Frontal cortex (tissue), 4 donors: ENCODE data around the gene OSGIN1. TPM values are rescaled to one million over a fixed set of nuclear protein-coding genes. Genes with fewer than 3 reads are reported as not detected.

ENCODE experiments used
- DNase-seq, 2 donors: peaks; one replicate each; pipeline ENCODE4 v3.0.0; 2012; ENCODE audit warnings: low spot score in 2 of 2
- FAIRE-seq: peaks from 2 replicates; lab custom pipeline; 2012; peaks lifted over from hg19 to GRCh38; lab: Jason Lieb, UNC
- total RNA-seq: library from RNA; depleted of rRNA; stranded (reverse); fragments of >200 nt; gene quantifications from one replicate; pipeline ENCODE4 v1.2.3, GENCODE V29; 2014
- donor health status: control.
- donor health status: control.
- donor health status: control.

Gene OSGIN1
- total RNA-seq, 1 donor from 2014 or later, result not detected

- DNase-seq (no peak), FAIRE-seq (no peak)
These were observed 39.6 kb downstream of the OSGIN1 start for GRCh38 chr16:83992624-83993023.

GRCh38 chr16:83994087-83994486, 41.0 kb downstream of the OSGIN1 start:
- FAIRE-seq (no peak), DNase-seq (no peak)

GRCh38 chr16:83994703-83995102, 41.7 kb downstream of the OSGIN1 start:
- no peak for FAIRE-seq
- no peak for DNase-seq

- FAIRE-seq, result no peak
These were observed 42.7 kb downstream of the OSGIN1 start for GRCh38 chr16:83995754-83996153.

GRCh38 chr16:83996481-83997252, 43.6 kb downstream of the OSGIN1 start:
- no peak for FAIRE-seq
- DNase-seq, result no peak

More at GRCh38 chr16:83995754-83996153, 42.7 kb downstream of the OSGIN1 start:
- DNase-seq, result peak in 1 of 2 donors; percentile 60

- DNase-seq (no peak), FAIRE-seq (no peak)
These were observed 45.1 kb downstream of the OSGIN1 start for GRCh38 chr16:83998091-83998490.

GRCh38 chr16:84000989-84001642, 48.1 kb downstream of the OSGIN1 start:
- no peak for FAIRE-seq

GRCh38 chr16:84001726-84002125, 48.7 kb downstream of the OSGIN1 start:
- no peak for FAIRE-seq
- no peak for DNase-seq

More at GRCh38 chr16:84000989-84001642, 48.1 kb downstream of the OSGIN1 start:
- no peak for DNase-seq

- FAIRE-seq, result no peak
- no peak for DNase-seq
These were observed 50.0 kb downstream of the OSGIN1 start for GRCh38 chr16:84003038-84003437.

GRCh38 chr16:84004442-84004841, 51.4 kb downstream of the OSGIN1 start:
- DNase-seq (no peak), FAIRE-seq (no peak)

- DNase-seq (no peak), FAIRE-seq (no peak)
These were observed 52.4 kb downstream of the OSGIN1 start for GRCh38 chr16:84005391-84005790.

GRCh38 chr16:84007520-84007919, 54.5 kb downstream of the OSGIN1 start:
- DNase-seq, result no peak
- FAIRE-seq, result no peak

GRCh38 chr16:84007965-84008364, 54.9 kb downstream of the OSGIN1 start:
- DNase-seq (no peak), FAIRE-seq (no peak)

GRCh38 chr16:84009282-84009681, 56.2 kb downstream of the OSGIN1 start:
- DNase-seq (no peak), FAIRE-seq (no peak)

GRCh38 chr16:84013787-84014569, 60.9 kb downstream of the OSGIN1 start:
- DNase-seq, result no peak
- no peak for FAIRE-seq

- FAIRE-seq (no peak), DNase-seq (no peak)
These were observed 61.7 kb downstream of the OSGIN1 start for GRCh38 chr16:84014570-84015327.

- no peak for FAIRE-seq
- DNase-seq, result no peak
These were observed 62.4 kb downstream of the OSGIN1 start for GRCh38 chr16:84015399-84015798.
